Skeletal muscle cell (primary cell): ENCODE measurements around the gene RASGRF2.

Experiments used
- DNase-seq: peaks from one replicate; pipeline ENCODE4 v3.0.0-alpha.2; 2010; ENCODE audit warnings: low read depth
- H3K4me3 ChIP-seq: 2 replicates; pipeline ENCODE4 v1.5.1; 2011; ENCODE audit warnings: low read depth, mild to moderate bottlenecking, control low read depth, low read length, moderate library complexity

Gene RASGRF2

DNA sequence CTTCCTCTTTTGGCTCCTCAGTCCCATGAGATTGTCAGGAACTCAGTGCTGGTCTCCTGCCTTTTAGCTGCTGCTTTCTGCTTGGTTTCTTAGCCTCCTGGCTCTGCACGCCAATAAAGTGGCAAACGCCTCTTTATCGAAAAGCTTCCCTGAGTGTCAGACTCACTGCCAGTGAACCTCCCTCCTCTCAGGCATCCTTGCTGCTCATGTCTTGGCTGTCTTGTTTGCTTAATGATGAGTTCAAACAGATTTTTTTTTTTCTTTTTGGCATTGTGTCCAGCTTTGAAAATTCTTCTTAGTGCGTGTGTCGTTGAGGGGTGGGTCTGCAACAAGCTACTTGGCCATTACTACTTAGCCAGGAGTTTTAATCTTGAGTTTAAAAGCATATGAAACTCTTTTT lies 14.9 kb downstream of the RASGRF2 start:
- no peak overlapping the region for H3K4me3 ChIP-seq
- no peak for DNase-seq

DNA sequence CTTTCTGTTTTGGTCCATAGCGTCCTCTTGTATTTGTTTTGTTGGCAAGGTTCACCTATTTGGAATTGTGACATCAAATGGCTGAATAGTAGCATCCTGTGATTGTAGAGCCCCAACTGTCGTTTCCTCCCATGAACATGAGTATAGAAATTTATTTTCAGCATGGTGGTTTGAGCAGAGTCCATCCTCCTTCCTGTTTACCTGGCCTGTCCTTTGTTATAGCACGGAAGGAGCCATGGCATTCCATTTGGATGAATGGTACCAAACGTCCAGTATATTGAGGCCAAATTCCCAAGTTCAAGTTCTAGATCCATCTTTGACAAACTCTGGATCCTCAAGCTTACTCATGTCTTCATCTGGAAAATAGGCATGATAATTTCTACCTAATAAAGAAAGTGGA lies 16.8 kb downstream of the RASGRF2 start:
- H3K4me3 ChIP-seq = no peak overlapping the region
- DNase-seq = no peak

DNA sequence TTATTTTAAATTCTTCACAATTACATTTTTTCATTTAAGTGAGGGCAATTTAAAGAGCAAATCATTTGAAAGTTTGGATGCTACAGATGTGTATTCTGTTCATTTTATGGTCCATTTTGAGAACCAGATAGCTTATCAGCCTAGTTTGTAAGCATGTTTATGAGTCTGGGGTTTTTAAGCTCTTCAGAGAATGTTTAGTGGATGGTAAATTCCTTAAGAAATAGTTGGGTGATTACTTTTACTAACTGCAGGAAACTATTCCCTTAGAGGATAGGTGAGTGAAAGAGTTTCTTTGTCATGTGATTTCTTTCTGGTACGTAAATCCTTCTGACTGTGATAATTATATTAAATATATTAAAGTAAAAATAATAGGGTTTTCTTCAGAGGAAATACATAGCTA lies 17.6 kb downstream of the RASGRF2 start:
- no peak overlapping the region for H3K4me3 ChIP-seq
- DNase-seq = no peak

DNA sequence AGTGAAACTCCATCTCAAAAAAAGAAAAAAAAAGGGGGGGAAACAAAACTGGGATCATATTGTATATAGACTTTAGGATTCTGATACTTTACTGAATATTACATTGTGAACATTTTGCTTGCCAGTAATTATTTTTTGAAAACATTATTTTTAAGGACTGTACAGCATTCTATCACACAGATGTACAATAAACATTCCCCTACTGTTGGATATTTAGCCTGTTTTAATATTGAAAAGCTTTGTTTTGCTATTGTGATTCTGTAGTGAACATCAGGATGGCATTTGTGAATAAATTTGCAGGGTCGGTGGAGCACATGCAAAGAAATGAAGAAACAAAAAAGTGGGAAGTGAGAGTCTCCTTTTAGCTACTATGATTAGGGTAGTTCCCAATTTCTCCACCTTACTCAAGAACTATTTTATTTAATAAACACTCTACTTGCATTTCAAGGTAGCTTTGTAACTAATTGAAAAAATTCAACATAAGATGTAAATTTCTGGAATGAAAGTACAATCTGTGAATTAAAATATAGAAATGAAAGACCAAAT lies 18.7 kb downstream of the RASGRF2 start:
- no peak overlapping the region for H3K4me3 ChIP-seq

DNA sequence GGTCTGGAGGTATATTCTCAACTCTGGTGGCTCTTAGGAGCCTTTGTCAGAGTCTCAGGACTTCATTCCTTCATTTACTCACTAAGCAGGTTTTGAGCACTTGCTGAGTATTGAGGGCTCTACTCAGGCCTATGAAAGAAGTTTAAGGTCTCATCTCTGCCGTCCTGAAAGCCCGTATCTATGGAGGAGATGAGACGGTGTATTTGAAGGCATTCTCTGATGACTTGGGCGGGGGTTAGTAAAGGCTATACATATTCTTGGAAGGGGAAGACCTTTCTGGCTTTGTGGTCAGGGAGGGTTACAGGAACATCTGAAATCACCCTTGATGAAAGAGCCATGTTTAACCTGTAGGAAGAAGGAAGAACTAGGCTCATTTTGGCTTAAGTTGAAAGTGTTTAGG lies 21.9 kb downstream of the RASGRF2 start:
- no peak overlapping the region for H3K4me3 ChIP-seq
- no peak for DNase-seq

More for the DNA sequence above, 18.7 kb downstream of the RASGRF2 start:
- no peak for DNase-seq

DNA sequence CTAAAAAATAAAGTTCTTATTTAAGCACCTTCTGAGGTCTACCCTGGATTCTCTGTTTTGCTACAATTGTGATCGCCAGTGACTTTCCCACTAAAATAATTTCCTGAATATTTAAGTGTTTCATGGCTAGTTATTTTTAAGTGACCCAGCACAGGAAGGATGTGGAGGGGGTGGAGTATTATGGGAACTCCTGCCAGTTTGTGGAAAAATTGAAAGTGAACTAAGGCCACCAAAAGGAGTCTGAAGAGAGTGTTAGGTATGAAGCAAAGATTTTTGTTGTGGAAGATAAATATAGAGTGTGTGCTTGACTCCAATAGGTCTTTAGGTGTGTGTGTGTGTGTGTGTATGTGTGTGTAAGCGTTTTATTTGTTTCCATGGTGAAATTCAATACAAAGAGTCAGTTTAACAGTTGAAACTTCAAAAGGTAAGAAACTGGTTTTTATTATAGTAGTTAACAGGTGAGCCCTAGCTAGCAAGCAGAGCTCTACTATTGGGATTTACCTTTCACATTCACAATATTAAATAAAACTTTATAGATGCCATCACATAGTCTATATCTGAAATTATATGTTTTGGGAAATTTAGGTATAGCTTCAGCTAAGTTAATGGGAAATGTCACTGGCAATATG lies 25.6 kb downstream of the RASGRF2 start:
- no peak for DNase-seq
- H3K4me3 ChIP-seq = no peak overlapping the region

DNA sequence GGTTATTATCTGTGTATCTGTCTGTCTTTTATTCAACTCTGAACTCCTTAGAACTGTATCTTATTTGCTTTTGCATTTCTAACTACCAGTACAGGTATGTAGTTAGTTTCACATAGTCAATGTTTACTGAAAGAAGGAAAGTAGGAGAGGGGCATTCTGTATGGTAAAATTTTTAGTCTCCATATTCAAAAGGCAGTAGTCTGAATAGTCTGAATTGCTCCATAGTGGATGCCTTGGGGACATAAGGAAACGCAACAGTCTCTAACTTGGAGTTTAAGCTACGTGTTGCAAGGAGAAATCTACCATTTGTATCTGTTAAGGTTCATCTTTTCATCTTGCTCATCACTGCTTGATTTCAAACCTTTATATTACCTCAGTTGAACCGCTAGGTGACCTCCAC lies 26.2 kb downstream of the RASGRF2 start:
- DNase-seq = no peak
- H3K4me3 ChIP-seq = no peak overlapping the region

DNA sequence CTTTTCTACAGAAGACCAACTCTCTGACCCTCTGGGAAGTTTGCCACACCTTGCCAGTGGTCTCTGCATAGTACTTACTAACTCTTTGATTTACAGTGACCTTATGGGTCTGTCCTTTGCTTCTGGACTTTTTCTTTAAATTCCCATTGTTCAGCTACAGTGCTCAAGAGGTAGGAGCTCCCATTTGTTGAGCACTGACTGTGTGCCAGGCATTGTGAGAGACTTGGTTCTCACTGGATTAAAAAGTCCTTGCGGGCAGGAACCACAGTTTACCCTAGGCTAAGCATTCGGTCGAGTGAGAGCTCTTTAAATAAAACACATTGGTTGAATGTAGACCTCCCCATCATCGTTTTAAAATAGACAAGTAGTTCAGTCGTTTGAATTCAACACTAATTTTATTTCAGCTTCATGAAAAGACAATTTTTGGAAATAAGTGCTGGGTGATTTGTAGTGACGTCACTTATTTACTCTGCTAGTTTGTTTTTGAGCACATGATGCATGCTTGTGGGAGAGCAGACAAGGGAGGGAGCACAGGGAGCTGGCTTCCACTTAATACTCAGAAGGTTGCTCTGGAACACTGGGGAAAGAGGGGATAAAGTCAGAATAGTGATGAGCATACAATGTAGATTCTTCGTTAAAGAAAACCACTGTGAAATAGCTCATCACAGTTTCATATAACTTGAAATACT lies 27.1 kb downstream of the RASGRF2 start:
- no peak for DNase-seq
- no peak overlapping the region for H3K4me3 ChIP-seq

DNA sequence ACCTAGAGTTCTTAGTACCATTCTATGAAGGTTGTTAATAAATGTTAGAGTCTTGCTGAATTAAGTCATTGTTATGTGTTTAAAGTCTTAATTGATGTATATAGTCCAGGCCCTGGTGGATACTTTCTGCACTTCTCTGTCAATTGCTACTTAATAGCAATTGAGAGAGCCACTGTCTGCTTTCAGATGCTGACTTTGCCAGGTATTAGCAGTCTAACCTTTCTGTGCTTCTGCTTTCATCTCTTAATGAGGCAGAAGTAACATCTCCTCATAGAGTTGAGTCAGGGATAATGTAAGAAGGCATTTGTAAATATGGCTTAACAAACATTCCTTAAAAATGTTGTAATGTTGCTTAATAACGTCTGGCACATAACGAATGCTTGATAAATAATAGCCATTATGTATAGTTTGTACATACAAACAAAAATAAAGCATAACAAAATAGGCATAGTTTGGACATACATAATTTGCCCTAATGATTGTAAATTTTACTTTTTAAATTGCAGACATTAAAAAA lies 28.3 kb downstream of the RASGRF2 start:
- no peak for DNase-seq
- H3K4me3 ChIP-seq = no peak overlapping the region

DNA sequence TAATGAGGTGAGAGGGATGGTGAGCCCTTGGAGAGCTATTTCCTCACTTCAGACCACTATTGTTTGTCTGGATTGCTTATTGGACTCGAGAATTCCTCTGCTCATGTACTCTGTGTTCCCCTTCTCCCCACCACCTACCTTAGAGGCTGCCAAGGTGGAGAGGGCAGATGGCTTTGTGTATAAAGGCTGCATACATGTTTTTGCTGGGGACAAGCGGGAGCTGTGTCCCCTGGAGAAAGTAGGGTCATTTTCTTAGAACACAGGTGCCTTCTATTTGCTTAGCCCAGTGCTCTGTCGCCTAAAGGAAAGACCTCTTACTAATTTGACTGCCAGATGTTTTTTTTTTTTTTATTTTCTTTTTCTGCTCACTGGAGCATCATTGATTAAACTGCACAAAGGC lies 29.7 kb downstream of the RASGRF2 start:
- DNase-seq = no peak

DNA sequence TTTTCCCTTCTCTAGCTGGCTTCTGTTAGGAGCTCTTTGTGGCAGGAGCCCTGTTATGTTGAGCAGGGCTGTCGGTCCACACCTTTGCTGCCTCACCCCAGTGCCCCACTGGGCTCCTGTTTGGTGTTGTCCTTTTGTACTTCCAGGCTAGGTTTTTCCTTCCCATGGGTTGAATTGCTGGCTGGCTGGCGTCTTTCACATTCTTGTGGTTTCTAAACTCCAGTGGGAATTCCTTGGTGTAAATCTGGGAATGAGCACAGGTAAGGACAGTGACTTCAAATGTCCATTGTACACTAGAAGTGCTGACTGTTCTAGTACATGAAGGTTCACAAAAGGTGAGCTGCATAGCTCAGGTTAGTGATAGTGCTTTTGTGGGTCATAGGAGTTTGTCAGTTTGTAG lies 30.4 kb downstream of the RASGRF2 start:
- no peak for DNase-seq

More for the DNA sequence above, 29.7 kb downstream of the RASGRF2 start:
- no peak overlapping the region for H3K4me3 ChIP-seq

DNA sequence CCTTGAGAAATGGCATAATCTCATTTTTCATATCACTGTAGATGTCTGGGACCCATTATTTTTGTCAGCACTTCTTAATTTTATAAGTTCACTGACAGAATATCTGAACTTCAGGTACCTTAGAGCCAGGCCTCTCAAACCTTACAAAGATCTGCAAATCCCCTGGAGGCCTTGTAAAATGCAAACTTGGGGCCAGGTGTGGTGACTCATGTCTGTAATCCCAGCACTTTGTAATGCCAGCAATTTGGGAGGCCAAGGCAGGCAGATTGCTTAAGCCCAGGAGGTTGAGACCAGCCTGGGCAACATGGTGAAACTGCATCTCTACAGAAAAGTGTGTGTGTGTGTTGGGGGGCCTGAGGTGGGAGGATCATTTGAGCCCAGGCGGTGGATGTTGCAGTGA lies 30.8 kb downstream of the RASGRF2 start:
- H3K4me3 ChIP-seq = no peak overlapping the region
- DNase-seq = no peak

More for the DNA sequence above, 30.4 kb downstream of the RASGRF2 start:
- no peak overlapping the region for H3K4me3 ChIP-seq

DNA sequence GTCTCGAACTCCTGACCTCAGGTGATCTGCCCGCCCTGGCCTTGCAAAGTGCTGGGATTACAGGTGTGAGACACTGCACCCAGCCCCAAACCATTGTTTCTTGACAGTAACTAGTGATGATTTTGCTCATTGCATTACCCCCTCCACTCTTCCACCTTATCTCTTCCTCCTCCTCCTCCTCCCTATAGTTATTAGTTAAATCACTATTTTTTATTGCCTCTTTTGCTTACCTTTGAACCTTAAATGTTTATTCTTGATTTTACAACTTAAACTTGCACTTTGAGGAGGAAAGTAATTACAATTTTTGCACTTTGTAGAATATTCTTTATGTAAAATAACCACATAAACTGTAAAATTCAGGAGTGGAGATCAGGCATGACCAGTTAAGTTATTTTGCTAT lies 35.7 kb downstream of the RASGRF2 start:
- H3K4me3 ChIP-seq = no peak overlapping the region
- DNase-seq = no peak

DNA sequence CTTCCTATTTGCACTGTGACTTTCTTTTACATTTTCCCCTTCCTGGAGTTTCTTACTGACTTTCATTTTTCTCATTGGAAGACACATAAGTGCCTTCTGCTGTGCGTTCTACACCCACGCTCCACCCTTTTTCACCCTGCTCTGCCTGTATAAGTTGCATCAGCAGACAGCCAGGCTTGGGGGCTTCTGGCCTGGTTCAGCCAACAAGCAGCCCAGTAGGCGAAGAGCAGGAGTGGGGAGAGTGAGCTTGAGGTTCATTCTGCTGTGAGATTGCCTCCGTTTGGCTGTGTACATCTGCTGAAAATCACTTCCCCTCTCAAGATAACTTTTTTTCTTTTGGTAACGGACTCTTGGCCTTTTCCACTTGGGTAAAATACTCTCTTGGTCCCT lies 38.4 kb downstream of the RASGRF2 start:
- H3K4me3 ChIP-seq = no peak overlapping the region
- DNase-seq = no peak

DNA sequence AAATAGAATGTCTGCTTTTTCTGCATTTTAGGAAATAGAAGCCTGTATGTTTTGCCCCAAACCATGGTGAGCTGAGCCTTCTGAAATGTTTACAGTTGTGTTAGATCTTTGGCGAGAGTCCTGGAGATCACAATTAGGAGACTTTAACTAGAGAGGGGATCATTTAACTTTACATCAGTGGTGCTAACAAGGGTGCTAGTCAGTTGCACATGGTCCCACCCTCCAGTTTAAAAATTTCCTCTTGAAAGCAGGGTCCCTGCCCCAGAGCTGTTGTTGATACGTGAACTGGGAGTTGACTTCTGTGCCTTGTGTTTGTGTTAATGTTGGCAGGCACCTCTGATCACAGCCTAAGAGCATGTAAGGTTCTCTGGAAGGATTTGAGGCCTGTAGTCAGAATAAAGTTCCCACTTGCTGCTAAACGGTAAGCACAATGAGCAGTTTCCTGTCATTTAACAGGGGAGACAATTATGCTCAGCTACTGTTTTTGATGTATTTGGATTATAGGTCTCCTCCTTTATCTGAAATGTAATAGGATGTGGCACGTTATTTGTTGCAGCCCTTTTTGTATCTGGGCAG lies 43.7 kb downstream of the RASGRF2 start:
- no peak for DNase-seq
- no peak overlapping the region for H3K4me3 ChIP-seq

DNA sequence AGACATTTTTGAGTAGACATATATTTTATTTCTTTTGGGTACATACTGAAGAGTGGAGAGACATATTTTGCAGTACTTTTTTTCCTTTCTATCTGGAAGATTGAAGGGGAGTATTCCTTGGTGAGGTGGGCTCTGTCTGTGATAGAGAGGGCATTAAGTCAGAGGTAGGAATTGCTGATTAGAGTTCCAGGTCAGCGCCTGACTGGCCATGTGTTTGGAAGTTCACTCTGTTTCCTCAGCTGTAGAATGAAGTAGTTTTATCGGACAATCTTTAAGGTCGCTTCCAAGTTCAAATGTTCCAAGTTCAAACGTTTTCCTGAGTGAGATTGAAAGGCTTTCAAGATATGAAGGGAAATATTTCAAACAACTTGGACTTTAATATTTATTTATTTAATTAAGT lies 45.5 kb downstream of the RASGRF2 start:
- no peak overlapping the region for H3K4me3 ChIP-seq
- DNase-seq = no peak

DNA sequence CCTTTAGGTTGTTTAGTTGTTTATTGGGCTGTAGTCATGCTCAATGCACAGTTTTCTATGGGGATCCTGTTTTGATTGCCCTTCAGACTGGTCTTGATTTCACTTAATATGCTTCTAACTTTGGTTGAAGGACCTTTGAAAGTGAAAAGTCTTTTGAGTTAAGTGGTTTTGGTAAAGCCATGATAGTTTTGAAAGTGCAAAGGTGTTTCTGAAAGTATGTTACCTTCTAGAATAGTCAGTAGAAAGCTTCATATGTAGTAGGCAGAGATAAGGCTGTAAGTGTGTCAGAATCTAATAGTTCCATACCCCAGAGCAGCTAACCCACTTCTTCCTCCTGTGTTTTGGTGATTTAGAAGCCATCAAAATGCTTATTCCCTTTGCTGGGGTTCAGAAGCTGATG lies 46.1 kb downstream of the RASGRF2 start:
- H3K4me3 ChIP-seq = no peak overlapping the region
- DNase-seq = no peak

DNA sequence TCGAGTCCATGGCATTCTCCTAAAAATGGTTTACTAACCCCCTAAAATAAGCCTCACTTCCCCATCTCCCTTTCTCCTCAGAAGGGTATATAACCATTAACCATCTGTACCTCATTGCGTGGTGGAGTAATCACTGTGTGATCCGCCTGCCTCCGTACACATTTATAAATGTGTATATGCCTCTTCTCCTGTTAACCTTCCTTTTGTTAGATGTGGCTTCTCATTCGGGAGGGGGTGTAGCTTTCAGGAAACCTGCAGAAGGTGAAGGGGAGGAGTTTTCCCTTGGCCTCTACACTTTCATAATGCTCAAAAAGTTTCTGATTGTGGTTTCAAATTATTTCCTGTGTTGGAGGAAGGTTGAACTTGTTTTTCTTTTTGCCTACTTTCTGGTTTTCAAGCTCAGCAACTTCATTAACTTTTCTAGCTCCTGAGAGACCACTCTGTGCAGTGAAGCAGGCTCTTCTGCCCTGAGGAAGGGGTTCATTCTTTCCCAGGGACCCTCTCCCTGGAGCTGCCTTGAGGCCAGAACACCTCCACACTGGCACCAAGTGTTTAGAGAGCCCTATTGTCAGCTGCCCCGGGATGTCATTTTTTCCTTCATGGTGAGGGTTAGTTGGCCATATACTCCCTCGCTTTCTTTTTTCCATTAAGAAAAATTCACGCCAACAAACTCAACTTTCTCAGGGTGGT lies 46.9 kb downstream of the RASGRF2 start:
- H3K4me3 ChIP-seq = no peak overlapping the region
- DNase-seq = no peak

DNA sequence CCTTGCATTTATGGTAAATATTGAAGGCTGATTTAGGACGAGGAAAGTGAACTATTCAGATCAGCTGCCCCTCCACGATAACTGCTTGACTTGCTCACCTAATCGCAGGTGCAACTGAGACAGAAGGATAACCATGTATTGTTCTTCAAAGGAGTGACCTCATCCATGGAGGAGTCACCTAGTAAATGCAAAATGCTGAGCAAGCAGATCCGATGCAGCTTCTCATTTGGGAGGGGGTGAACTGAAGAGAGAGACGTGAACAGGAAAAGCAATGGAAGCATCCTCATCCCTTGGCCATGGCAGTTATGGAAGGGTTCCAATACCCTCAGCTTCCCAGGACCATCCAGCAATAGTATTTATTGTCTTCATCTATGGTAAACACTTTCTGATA lies 47.5 kb downstream of the RASGRF2 start:
- no peak overlapping the region for H3K4me3 ChIP-seq
- no peak for DNase-seq
